Peyer's patch (tissue), 4 donors: Measurements from ENCODE around the gene PACSIN2. TPM values are rescaled to one million over a fixed set of nuclear protein-coding genes. Genes with fewer than 3 reads are reported as not detected.

Experiments
- DNase-seq, 3 donors: peaks; one replicate each; pipeline ENCODE4 v3.0.0-alpha.2; 2017 to 2019
- H3K27ac ChIP-seq, 4 donors: fragments of 200-600 bp; sonication (generic); one replicate each; pipeline ENCODE4 v1.5.1; 2016 to 2019
- H3K27me3 ChIP-seq, 2 donors: fragments of 200-600 bp; sonication (generic); one replicate each; pipeline ENCODE4 v1.5.1; 2019
- H3K36me3 ChIP-seq, 3 donors: fragments of 200-600 bp; sonication (generic); one replicate each; pipeline ENCODE4 v1.5.1; 2016 to 2019
- H3K4me1 ChIP-seq, 4 donors: fragments of 200-600 bp; sonication (generic); one replicate each; pipeline ENCODE4 v1.5.1; 2016 to 2019
- H3K4me3 ChIP-seq, 4 donors: fragments of 200-600 bp; sonication (generic); 1 replicate in 3 of 4; 2 replicates in 1 of 4; pipeline ENCODE4 v1.5.1; 2016 to 2019; ENCODE audit warnings: mild to moderate bottlenecking in 1 of 4
- H3K9me3 ChIP-seq, 4 donors: fragments of 200-600 bp; sonication (generic); one replicate each; pipeline ENCODE4 v1.5.1; 2016 to 2019; ENCODE audit warnings: mild to moderate bottlenecking in 1 of 4
- POLR2A ChIP-seq, 2 donors: fragments of 450-650 bp; IDR thresholded peaks; one replicate each; pipeline ENCODE4 v1.5.1; 2017; ENCODE audit warnings: antibody characterized with exemption in 2 of 2, mild to moderate bottlenecking in 2 of 2, moderate library complexity in 2 of 2
- total RNA-seq, 4 donors: library from RNA; depleted of rRNA; stranded (reverse); fragments of >200 nt; gene quantifications; one replicate each; pipeline ENCODE4 v1.1.0, GENCODE V29; 2016
- TF ChIP-seq, protein P1 (sequence below), 6 experiments: fragments of 450-650 bp in 4 of 6; fragments of 200-600 bp in 2 of 6; sonication (generic) in 1 of 6; IDR thresholded peaks; one replicate each; pipeline ENCODE4 v1.5.1; 2017 to 2019; ENCODE audit warnings: antibody characterized with exemption in 6 of 6, mild to moderate bottlenecking in 3 of 6, moderate library complexity in 1 of 6

The PACSIN2 gene
- total RNA-seq, 4 donors from 2014 or later, result 58.0 to 149 (median 110) TPM

DNA sequence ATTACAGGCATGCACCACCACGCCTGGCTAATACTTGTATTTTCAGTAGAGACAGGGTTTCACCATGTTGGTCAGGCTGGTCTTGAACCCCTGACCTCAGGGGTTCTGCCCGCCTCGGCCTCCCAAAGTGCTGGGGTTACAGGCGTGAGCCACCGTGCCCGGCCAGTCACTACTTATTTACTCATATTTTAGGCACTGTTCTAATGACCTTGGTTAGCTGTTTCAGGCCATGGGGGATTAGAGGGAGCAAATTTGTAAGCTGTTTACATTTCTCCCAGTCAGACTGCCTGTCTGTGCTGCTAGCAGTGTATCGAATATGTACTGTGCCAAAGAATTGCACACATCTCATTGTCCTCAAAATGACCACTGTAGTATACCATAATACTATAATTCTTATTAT is 32.7 kb upstream of the PACSIN2 start:
- TF ChIP-seq POLR2A (IDR thresholded peaks at IDR 0.05), result no peak
- TF ChIP-seq, protein P1, sequence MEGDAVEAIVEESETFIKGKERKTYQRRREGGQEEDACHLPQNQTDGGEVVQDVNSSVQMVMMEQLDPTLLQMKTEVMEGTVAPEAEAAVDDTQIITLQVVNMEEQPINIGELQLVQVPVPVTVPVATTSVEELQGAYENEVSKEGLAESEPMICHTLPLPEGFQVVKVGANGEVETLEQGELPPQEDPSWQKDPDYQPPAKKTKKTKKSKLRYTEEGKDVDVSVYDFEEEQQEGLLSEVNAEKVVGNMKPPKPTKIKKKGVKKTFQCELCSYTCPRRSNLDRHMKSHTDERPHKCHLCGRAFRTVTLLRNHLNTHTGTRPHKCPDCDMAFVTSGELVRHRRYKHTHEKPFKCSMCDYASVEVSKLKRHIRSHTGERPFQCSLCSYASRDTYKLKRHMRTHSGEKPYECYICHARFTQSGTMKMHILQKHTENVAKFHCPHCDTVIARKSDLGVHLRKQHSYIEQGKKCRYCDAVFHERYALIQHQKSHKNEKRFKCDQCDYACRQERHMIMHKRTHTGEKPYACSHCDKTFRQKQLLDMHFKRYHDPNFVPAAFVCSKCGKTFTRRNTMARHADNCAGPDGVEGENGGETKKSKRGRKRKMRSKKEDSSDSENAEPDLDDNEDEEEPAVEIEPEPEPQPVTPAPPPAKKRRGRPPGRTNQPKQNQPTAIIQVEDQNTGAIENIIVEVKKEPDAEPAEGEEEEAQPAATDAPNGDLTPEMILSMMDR (IDR thresholded peaks at IDR 0.05), result no peak
- H3K9me3 ChIP-seq, result no peaks in the 10 kb centered on the region
- no peaks in the 10 kb centered on the region for H3K4me1 ChIP-seq
- H3K27me3 ChIP-seq, result no peaks in the 10 kb centered on the region
- H3K4me3 ChIP-seq, result no peak overlapping the region
- H3K36me3 ChIP-seq, result no peaks in the 10 kb centered on the region
- no peak for DNase-seq
- no peak overlapping the region for H3K27ac ChIP-seq

DNA sequence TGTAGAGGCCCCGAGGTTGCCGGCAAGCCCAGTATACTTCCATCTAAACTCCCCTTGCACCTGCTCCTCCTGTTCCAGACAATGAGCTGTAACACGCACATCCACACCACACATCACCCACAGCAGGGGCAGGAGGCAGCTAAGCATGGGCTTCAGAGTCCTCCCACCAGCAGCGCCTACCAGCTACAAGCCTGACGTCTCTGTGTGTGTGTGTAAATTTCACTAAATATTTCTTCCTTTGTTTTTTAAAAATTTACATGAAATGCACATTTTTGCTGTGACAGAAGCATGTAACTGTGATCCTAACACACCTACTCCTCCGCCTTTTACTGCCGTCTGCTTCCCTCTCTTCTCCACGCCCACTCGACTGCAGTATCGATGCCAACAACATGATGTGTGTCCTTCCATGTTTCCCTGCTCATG is 29.4 kb upstream of the PACSIN2 start:
- DNase-seq, result no peak

GRCh38 chr22:43042101-43042780 is 27.3 kb upstream of the PACSIN2 start:
- H3K4me3 ChIP-seq, result no peak overlapping the region
- DNase-seq, result no peak
- no peaks in the 10 kb centered on the region for H3K9me3 ChIP-seq
- H3K4me1 ChIP-seq, result no peaks in the 10 kb centered on the region
- no peaks in the 10 kb centered on the region for H3K36me3 ChIP-seq
- H3K27me3 ChIP-seq, result no peaks in the 10 kb centered on the region
- no peak overlapping the region for H3K27ac ChIP-seq
- TF ChIP-seq, protein P1 (IDR thresholded peaks at IDR 0.05), result no peak
- TF ChIP-seq POLR2A (IDR thresholded peaks at IDR 0.05), result no peak

More for the DNA sequence above, 29.4 kb upstream of the PACSIN2 start:
- Histone ChIP-seq H3K27ac (no peak overlapping the region), H3K36me3 (no peaks in the 10 kb centered on the region), H3K4me1 (no peaks in the 10 kb centered on the region), H3K9me3 (no peaks in the 10 kb centered on the region), H3K27me3 (no peaks in the 10 kb centered on the region), H3K4me3 (no peak overlapping the region)
- TF ChIP-seq POLR2A (IDR thresholded peaks at IDR 0.05), result no peak
- TF ChIP-seq, protein P1 (IDR thresholded peaks at IDR 0.05), result no peak

DNA sequence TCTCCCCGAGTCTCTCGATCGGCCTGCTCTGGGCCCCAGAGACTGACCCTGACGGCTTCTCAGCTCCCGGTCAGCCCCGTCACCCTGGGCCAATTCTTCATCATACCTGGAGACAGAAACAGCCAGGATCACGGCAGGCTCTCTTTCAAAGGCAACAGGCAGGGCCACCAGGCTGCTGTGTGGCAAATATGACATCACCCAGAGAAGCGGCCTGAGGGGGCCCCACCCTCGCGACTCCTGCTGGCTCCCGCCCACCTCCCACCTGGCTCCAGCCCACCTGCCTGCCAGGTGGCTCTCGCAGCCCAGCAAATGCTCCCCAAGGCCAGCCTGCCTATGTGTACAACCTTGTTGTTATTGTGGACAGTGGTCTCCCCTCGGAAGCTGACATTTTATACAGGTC is 24.9 kb upstream of the PACSIN2 start:
- no peaks in the 10 kb centered on the region for H3K4me1 ChIP-seq
- no peak for DNase-seq
- H3K27ac ChIP-seq, result no peak overlapping the region
- no peaks in the 10 kb centered on the region for H3K9me3 ChIP-seq
- no peak overlapping the region for H3K4me3 ChIP-seq
- H3K36me3 ChIP-seq, result no peaks in the 10 kb centered on the region
- TF ChIP-seq, protein P1 (IDR thresholded peaks at IDR 0.05), result no peak
- no peak for TF ChIP-seq POLR2A (IDR thresholded peaks at IDR 0.05)
- no peaks in the 10 kb centered on the region for H3K27me3 ChIP-seq

- TF ChIP-seq POLR2A (IDR thresholded peaks at IDR 0.05), result no peak
- TF ChIP-seq, protein P1 (IDR thresholded peaks at IDR 0.05), result no peak
- DNase-seq, result no peak
- no peaks in the 10 kb centered on the region for H3K36me3 ChIP-seq
Observed at GRCh38 chr22:43038325-43038724, 23.4 kb upstream of the PACSIN2 start.

More at GRCh38 chr22:43038325-43038724, 23.4 kb upstream of the PACSIN2 start:
- H3K9me3 ChIP-seq, result no peaks in the 10 kb centered on the region
- H3K4me3 ChIP-seq, result no peak overlapping the region
- H3K27me3 ChIP-seq, result no peaks in the 10 kb centered on the region
- no peak overlapping the region for H3K27ac ChIP-seq
- no peaks in the 10 kb centered on the region for H3K4me1 ChIP-seq
